GM18520 (cell line): ENCODE data around the gene ITGB5.

ENCODE experiments used
- ATAC-seq: cut with Tn5 transposase; IDR thresholded peaks from one replicate; pipeline ENCODE4 v1.9.1; 2021; ENCODE audit not compliant: unreplicated experiment

Gene ITGB5

GRCh38 chr3:124862006-124862405, 25.2 kb downstream of the ITGB5 start:
- no peak for ATAC-seq

- no peak for ATAC-seq
These were observed 26.1 kb downstream of the ITGB5 start for GRCh38 chr3:124861041-124861440.

GRCh38 chr3:124860599-124860998, 26.6 kb downstream of the ITGB5 start:
- no peak for ATAC-seq

GRCh38 chr3:124859025-124859424, 28.1 kb downstream of the ITGB5 start:
- ATAC-seq = no peak

GRCh38 chr3:124858275-124858674, 28.9 kb downstream of the ITGB5 start:
- no peak for ATAC-seq

- ATAC-seq = no peak
These were observed 30.5 kb downstream of the ITGB5 start for GRCh38 chr3:124856677-124857076.

- no peak for ATAC-seq
These were observed 33.2 kb downstream of the ITGB5 start for GRCh38 chr3:124854009-124854408.

GRCh38 chr3:124853446-124853845, 33.7 kb downstream of the ITGB5 start:
- no peak for ATAC-seq

GRCh38 chr3:124851905-124852304, 35.3 kb downstream of the ITGB5 start:
- no peak for ATAC-seq

- ATAC-seq = no peak
These were observed 36.0 kb downstream of the ITGB5 start for GRCh38 chr3:124851136-124851535.

- no peak for ATAC-seq
These were observed 36.5 kb downstream of the ITGB5 start for GRCh38 chr3:124850633-124851032.

GRCh38 chr3:124850212-124850611, 37.0 kb downstream of the ITGB5 start:
- ATAC-seq = no peak

- ATAC-seq = no peak
These were observed 38.9 kb downstream of the ITGB5 start for GRCh38 chr3:124848300-124848699.

GRCh38 chr3:124847863-124848262, 39.3 kb downstream of the ITGB5 start:
- ATAC-seq = no peak

- ATAC-seq = no peak
These were observed 40.1 kb downstream of the ITGB5 start for GRCh38 chr3:124847051-124847450.

GRCh38 chr3:124846189-124846588, 41.0 kb downstream of the ITGB5 start:
- ATAC-seq = no peak

GRCh38 chr3:124845406-124845805, 41.8 kb downstream of the ITGB5 start:
- ATAC-seq = no peak

GRCh38 chr3:124843506-124844177, 43.5 kb downstream of the ITGB5 start:
- ATAC-seq = no peak

- no peak for ATAC-seq
These were observed 44.1 kb downstream of the ITGB5 start for GRCh38 chr3:124843047-124843446.

GRCh38 chr3:124841517-124841916, 45.6 kb downstream of the ITGB5 start:
- no peak for ATAC-seq

GRCh38 chr3:124840331-124840730, 46.8 kb downstream of the ITGB5 start:
- ATAC-seq = no peak

- ATAC-seq = no peak
These were observed 47.3 kb downstream of the ITGB5 start for GRCh38 chr3:124839896-124840295.

- no peak for ATAC-seq
These were observed 48.2 kb downstream of the ITGB5 start for GRCh38 chr3:124838963-124839362.
